ENCODE measurements around the gene SETD1B. TPM values are rescaled to one million over a fixed set of nuclear protein-coding genes. Genes with fewer than 3 reads are reported as not detected.
"Not testable (repeated sequence)": the region's sequence is repeated elsewhere in the genome, so short reads cannot be mapped to it uniquely, and the experiment has no call there.

The SETD1B gene
- total RNA-seq, 2 experiments from 2014 or later, result 32.6 to 34.1 TPM

DNA sequence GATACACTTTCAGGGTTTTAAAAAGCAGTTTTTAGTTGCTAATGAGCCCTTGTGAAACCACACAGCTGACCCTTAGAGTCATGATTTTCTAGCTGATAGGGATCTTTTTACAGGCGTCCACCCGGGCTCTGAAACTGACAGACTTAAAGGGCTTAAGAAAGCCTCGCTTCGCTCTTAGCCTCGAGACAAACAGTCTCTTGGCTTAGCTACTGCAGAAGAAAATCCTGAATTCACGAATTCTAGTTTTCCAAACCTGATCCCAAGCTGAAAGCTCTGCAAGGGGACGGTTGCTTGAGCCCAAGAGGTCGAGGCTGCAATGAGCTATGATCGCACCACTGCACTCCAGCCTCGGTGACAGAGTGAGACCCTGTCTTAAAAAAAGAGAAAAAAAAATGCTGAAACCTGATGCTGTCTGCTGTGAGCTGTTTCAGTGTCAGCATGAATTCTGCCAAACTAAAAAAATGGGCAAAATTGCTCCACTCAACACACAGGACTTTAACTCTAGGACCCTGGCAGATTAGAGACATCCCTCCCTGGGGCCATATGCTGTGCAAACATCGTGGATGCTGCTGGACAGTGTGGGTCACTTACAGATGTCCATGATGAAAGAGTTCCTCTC is 57.9 kb downstream of the SETD1B start:
- no peak overlapping the region for H3K27ac Mint-ChIP-seq
- DNase-seq, result no peak
- no peaks in the 10 kb centered on the region for H3K9me3 Mint-ChIP-seq
- H3K36me3 Mint-ChIP-seq (ENCODE audit: low read depth), result no peaks in the 10 kb centered on the region
- no peaks in the 10 kb centered on the region for H3K27me3 Mint-ChIP-seq
- no peaks in the 10 kb centered on the region for H3K4me1 Mint-ChIP-seq
- ChIA-PET CTCF (interaction anchor here (1.3 to 1.8 kb wide), 2 partner anchors 9 to 68 kb away, joined by 5 to 6 read pairs; partner anchors contain the start of gene RHOF), POLR2A (interaction anchor here (0.6 kb wide), 1 partner anchor 8 kb away, joined by 3 read pairs; no protein-coding TSS in a partner anchor)
- no peak overlapping the region for H3K4me3 Mint-ChIP-seq

- Mint-ChIP-seq H3K27me3 (no peaks in the 10 kb centered on the region), H3K36me3 (ENCODE audit: low read depth) (no peaks in the 10 kb centered on the region), H3K4me3 (no peak overlapping the region), H3K9me3 (no peaks in the 10 kb centered on the region), H3K27ac (no peak overlapping the region), H3K4me1 (no peaks in the 10 kb centered on the region)
- DNase-seq, result no peak
- ChIA-PET POLR2A (no interaction called here), CTCF (interaction anchor here (1.1 kb wide), 1 partner anchor 55 kb away, joined by 3 read pairs; no protein-coding TSS in a partner anchor)
Observed at GRCh38 chr12:121866331-121866730, 62.5 kb downstream of the SETD1B start.

DNA sequence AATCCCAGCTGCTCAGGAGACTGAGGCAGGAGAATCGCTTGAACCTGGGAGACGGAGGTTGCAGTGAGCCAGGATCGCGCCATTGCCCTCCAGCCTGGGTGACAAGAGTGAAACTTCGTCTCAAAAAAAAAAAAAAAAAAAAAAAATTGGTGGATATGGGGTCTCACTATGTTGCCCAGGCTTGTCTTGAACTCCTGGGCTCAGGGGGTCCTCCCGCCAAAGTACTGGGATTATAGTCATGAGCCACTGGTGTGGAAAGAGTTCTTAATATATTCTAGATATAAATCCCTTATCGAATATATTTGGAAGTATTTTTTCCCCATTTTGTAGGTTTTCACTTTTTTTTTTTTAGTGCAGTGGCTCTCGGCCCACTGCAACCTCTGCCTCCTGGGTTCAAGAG is 65.4 kb downstream of the SETD1B start:
- H3K27me3 Mint-ChIP-seq; H3K4me1 Mint-ChIP-seq; DNase-seq; H3K9me3 Mint-ChIP-seq; H3K4me3 Mint-ChIP-seq; H3K27ac Mint-ChIP-seq; POLR2A ChIA-PET; H3K36me3 Mint-ChIP-seq (ENCODE audit: low read depth): not testable (repeated sequence)
- CTCF ChIA-PET, result interaction anchor here (0.6 to 1.2 kb wide), 3 partner anchors 19 to 629 kb away, joined by 3 to 4 read pairs (median 3); partner anchors contain the start of gene PSMD9

DNA sequence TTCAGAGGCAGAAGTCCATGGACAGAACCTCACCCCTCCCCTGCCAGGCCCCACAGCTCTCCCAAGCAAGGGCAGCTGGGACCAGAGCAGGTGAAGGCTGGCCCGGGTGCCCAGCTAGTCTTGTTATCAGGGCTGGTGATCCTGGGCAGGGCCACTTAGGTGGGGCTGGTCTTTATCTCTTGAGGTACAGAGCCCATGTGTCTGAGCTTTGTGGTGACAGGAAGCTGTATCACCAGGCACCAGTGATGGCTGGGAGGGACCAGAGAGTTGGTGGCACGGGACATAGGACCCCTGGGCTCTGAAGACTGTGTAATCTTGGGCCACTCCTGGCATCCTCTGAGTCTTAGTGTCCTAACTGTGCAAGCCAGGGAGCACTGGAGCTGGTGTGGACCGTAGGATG is 67.7 kb downstream of the SETD1B start:
- Mint-ChIP-seq H3K4me3 (no peak overlapping the region), H3K36me3 (ENCODE audit: low read depth) (no peaks in the 10 kb centered on the region)
- POLR2A ChIA-PET, result no interaction called here

DNA sequence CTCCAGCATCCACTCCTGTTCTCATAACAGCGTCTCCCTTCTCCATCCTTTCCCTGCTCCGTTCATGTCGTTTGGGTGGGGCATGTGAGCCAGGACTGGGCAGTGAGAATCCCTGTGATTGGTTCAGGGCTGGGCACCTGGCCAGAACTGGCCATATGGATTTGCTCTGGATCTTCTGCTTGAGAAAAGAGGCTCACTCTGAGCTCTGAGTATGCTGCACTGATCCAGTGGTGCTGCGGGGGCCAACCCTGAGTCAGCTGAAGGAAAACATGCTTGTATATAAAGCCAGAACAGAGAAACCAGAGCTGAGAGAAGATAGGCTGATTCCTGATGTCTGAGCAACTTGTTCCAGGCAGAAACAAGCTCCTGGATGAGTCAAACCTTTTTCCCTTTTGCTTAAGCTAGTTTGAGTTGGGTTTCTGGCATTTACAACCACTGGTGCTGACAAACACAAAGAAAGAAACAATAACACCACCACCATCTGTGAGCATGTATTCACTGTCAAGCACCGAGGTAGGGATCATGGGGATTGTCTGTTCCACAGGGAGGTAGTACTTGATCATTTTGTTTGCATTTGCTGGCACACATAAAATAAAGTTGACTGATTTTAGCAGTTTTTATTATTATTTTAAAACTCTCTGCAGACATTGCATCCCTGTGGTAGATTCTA is 68.9 kb downstream of the SETD1B start:
- no peaks in the 10 kb centered on the region for H3K27me3 Mint-ChIP-seq
- POLR2A ChIA-PET, result interaction anchor here (0.6 kb wide), 1 partner anchor 887 kb away, joined by 7 read pairs; no protein-coding TSS in a partner anchor
- H3K27ac Mint-ChIP-seq, result no peak overlapping the region
- CTCF ChIA-PET, result interaction anchor here (1.3 to 1.6 kb wide), 4 partner anchors 14 to 79 kb away, joined by 3 to 5 read pairs (median 4); partner anchors contain the start of gene RHOF
- no peak for DNase-seq
- H3K4me1 Mint-ChIP-seq, result no peaks in the 10 kb centered on the region
- H3K9me3 Mint-ChIP-seq, result no peaks in the 10 kb centered on the region
- H3K4me3 Mint-ChIP-seq, result no peak overlapping the region
- H3K36me3 Mint-ChIP-seq (ENCODE audit: low read depth), result no peaks in the 10 kb centered on the region

More for the DNA sequence above, 67.7 kb downstream of the SETD1B start:
- Mint-ChIP-seq H3K4me1 (no peaks in the 10 kb centered on the region), H3K9me3 (no peaks in the 10 kb centered on the region), H3K27ac (no peak overlapping the region), H3K27me3 (no peaks in the 10 kb centered on the region)
- CTCF ChIA-PET, result interaction anchor here (0.6 to 1.6 kb wide), 6 partner anchors 10 to 1249 kb away, joined by 3 to 5 read pairs (median 5); no protein-coding TSS in a partner anchor
- no peak for DNase-seq

DNA sequence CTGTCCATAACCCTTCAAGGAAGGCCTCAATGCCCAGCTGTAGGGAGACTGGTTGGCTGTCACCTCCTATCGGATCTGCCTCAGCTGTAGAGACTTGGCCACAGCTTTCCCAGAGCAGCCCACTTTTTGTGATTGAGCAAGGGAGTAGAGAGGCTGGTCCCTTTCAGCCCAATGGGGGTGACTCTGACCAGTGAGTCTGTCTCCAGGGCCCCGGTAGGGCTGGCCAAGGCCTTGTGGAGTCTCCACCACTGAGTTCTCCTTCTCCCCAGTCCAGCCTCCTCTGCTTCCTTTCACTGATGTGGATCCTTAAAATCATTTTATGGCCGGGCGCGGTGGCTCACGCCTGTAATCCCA is 69.4 kb downstream of the SETD1B start:
- no peak for DNase-seq
- no peaks in the 10 kb centered on the region for H3K9me3 Mint-ChIP-seq
- H3K36me3 Mint-ChIP-seq (ENCODE audit: low read depth), result no peaks in the 10 kb centered on the region
- no peak overlapping the region for H3K4me3 Mint-ChIP-seq
- no peak overlapping the region for H3K27ac Mint-ChIP-seq
- ChIA-PET CTCF (interaction anchor here (1.3 to 1.6 kb wide), 3 partner anchors 13 to 79 kb away, joined by 3 to 5 read pairs (median 4); partner anchors contain the start of gene RHOF), POLR2A (interaction anchor here (0.6 kb wide), 1 partner anchor 886 kb away, joined by 7 read pairs; no protein-coding TSS in a partner anchor)
- H3K4me1 Mint-ChIP-seq, result no peaks in the 10 kb centered on the region
- no peaks in the 10 kb centered on the region for H3K27me3 Mint-ChIP-seq

DNA sequence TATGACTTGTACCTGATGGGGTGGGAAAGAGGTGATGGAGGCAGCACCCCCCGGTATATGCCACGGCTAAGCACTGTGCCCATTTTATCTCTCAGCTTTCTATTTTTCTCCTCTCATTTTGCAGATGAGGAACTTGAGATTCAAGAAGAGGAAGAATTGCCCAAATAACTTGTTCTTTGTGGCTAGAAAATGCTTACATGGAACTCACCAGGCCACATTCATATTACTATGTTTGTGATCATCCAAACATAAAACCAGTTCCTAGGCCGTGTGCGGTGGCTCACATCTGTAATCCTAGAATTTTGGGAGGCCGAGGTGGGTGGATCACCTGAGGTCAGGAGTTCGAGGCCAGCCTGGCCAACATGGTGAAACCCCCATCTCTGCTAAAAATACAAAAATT is 70.3 kb downstream of the SETD1B start:
- no peak for DNase-seq
- ChIA-PET POLR2A (interaction anchor here (0.8 kb wide), 1 partner anchor 180 kb away, joined by 10 read pairs; no protein-coding TSS in a partner anchor), CTCF (interaction anchor here (0.6 to 1.6 kb wide), 4 partner anchors 10 to 80 kb away, joined by 3 to 4 read pairs (median 4); partner anchors contain the start of gene RHOF)
- Mint-ChIP-seq H3K4me1 (no peaks in the 10 kb centered on the region), H3K36me3 (ENCODE audit: low read depth) (no peaks in the 10 kb centered on the region), H3K27me3 (no peaks in the 10 kb centered on the region), H3K9me3 (no peaks in the 10 kb centered on the region), H3K4me3 (no peak overlapping the region), H3K27ac (peak overlapping the region; percentile 2)

DNA sequence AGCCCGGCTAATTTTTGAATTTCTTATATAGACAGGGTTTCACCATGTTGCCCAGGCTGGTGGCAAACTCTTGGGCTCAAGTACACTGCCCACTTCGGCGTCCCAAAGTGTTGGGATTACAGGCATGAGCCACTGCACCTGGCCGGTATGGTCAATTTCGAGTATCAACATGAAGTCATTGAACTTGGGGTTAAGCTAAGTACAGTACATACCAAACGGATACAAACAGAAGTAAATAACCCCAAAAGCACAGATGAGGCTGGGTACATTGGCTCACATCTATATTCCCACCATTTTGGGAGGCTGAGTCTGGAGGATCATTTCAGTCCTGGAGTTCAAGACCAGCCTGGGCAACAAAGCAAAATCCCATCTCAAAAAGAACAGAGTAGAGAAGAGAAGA is 71.8 kb downstream of the SETD1B start:
- H3K36me3 Mint-ChIP-seq (ENCODE audit: low read depth), result no peaks in the 10 kb centered on the region
- H3K4me1 Mint-ChIP-seq, result no peaks in the 10 kb centered on the region
- ChIA-PET CTCF (interaction anchor here (1.5 to 2.3 kb wide), 3 partner anchors 13 to 108 kb away, joined by 3 to 11 read pairs (median 9); partner anchors contain the start of gene PSMD9), POLR2A (no interaction called here)
- no peak for DNase-seq
- H3K9me3 Mint-ChIP-seq, result no peaks in the 10 kb centered on the region
- no peak overlapping the region for H3K4me3 Mint-ChIP-seq
- no peak overlapping the region for H3K27ac Mint-ChIP-seq
- no peaks in the 10 kb centered on the region for H3K27me3 Mint-ChIP-seq

DNA sequence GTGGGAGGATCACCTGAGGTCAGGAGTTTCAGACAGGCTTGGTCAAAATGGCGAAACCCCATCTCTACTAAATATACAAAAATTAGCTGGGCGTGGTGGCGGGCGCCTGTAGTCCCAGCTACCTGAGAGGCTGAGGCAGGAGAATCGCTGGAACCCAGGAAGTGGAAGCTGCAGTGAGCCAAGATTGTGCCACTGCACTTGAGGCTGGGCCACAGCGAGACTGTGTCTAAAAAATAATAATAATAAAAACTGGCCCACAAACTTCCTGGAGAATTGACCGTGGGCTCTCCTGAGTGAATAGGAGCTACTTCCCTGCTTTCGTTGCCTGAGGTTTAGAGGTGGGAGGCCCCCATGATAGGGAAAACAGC is 72.3 kb downstream of the SETD1B start:
- H3K4me3 Mint-ChIP-seq; H3K36me3 Mint-ChIP-seq (ENCODE audit: low read depth); H3K4me1 Mint-ChIP-seq; H3K27me3 Mint-ChIP-seq; POLR2A ChIA-PET; H3K9me3 Mint-ChIP-seq; DNase-seq; H3K27ac Mint-ChIP-seq: not testable (repeated sequence)
- CTCF ChIA-PET, result interaction anchor here (1.5 to 2.3 kb wide), 3 partner anchors 12 to 107 kb away, joined by 3 to 11 read pairs (median 9); partner anchors contain the start of gene PSMD9

Other genes with a start within 250 kb of the SETD1B start
- 10 to 100 TPM; 66.2 to 72.7 TPM for gene KDM2B, start 223.0 kb upstream of the SETD1B start, total RNA-seq
- gene ORAI1, start 177.5 kb upstream of the SETD1B start, total RNA-seq, result 10 to 100 TPM; 66.4 to 70.8 TPM
- 1 to 10 TPM; 3.0 to 3.5 TPM for gene MORN3, start 134.4 kb upstream of the SETD1B start, total RNA-seq
- 1 to 10 TPM; 5.8 to 6.0 TPM for gene TMEM120B, start 91.3 kb upstream of the SETD1B start, total RNA-seq
- gene RHOF, start 10.3 kb upstream of the SETD1B start, total RNA-seq, result 100 to 1,000 TPM; 132 to 148 TPM
- gene HPD, start 54.9 kb downstream of the SETD1B start, total RNA-seq, result not detected
- gene PSMD9, start 84.8 kb downstream of the SETD1B start, total RNA-seq, result 10 to 100 TPM; 60.0 to 62.0 TPM
- under 1 TPM; 0.30 to 0.52 TPM for gene CFAP251, start 114.6 kb downstream of the SETD1B start, total RNA-seq
- gene BCL7A, start 217.9 kb downstream of the SETD1B start, total RNA-seq, result 1 to 10 TPM; 8.5 to 8.7 TPM